Stimulated activated CD8-positive, alpha-beta memory T cell treated with anti-CD3 and anti-CD28 coated beads, Interleukin-15, amount 100 ng/mL, for 4 hours (primary cell): Measurements from ENCODE around the gene MAPK8IP3.
"Not testable (repeated sequence)": the region's sequence is repeated elsewhere in the genome, so short reads cannot be mapped to it uniquely, and the experiment has no call there.

Experiments
- DNase-seq, 2 donors: peaks; one replicate each; pipeline ENCODE4 v3.0.0-alpha.2; 2020; ENCODE audit warnings: low read depth in 2 of 2

Gene MAPK8IP3

DNA sequence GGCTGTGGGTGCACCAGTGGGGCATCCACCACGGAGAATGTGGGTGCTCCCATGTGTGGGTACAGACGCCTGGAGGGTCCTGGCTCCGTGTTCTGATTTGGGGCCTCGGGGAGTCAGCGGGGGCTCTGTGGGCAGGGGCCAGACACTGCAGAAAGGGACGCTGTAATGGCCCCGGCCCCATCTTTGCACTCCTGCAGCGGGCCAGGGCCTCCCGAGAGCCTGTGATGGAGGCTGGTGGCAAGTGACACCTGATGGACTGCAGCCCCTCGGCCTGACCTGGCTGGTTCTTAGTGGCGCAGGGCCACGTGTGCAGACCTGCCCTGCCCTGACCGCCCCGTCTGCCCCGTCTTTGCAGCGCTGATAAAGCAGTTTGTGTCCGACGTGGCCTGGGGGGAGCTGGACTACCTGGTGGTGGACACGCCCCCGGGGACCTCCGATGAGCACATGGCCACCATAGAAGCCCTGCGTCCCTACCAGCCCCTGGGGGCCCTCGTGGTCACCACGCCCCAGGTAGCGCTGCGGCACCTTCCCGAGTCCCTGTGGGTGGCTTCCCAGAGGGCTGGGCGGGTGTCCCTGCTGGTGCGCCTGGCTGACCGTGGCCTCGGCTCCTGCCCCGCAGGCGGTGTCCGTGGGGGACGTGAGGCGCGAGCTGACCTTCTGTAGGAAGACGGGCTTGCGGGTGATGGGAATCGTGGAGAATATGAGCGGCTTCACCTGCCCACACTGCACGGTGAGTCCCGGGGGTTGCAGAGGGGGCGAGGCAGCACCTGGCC is 81.5 kb downstream of the MAPK8IP3 start:
- DNase-seq = no peak

- no peak for DNase-seq
These were observed 82.2 kb downstream of the MAPK8IP3 start for GRCh38 chr16:1788095-1788707.

- DNase-seq = no peak
These were observed 82.7 kb downstream of the MAPK8IP3 start for GRCh38 chr16:1788708-1789100.

- no peak for DNase-seq
These were observed 83.6 kb downstream of the MAPK8IP3 start for GRCh38 chr16:1789643-1790045.

- DNase-seq = no peak
These were observed 84.2 kb downstream of the MAPK8IP3 start for GRCh38 chr16:1790261-1790610.

DNA sequence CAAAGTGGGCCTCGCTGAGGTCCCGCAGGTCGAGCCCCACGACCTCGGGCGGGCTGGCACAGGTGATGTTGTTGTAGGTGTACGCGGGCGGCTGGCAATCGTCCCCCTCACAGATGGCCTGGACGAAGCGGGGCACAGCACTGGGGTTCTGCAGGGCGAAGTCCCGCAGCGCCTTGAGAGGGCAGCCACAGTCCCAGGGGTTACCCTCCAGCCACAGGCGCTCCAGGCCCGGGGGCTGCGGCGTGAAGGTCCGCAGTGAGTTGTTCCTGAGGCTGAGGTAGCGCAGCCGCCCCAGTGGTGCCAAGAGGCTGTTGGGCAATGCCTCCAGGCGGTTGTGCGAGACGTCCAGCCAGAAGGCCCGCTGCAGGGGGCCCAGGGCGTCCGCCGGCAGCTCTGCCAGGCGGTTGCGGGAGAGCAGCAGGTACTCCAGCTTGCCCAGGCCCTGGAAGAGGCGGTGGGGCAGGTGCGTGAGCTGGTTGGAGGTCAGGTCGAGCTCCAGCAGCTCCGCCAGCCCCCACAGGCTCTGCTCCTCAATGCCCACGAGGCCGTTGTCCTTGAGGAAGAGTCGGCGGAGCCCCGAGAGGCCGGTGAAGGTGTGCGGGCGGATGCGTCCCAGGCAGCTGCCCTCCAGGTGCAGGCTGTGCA is 84.7 kb downstream of the MAPK8IP3 start:
- DNase-seq = no peak

DNA sequence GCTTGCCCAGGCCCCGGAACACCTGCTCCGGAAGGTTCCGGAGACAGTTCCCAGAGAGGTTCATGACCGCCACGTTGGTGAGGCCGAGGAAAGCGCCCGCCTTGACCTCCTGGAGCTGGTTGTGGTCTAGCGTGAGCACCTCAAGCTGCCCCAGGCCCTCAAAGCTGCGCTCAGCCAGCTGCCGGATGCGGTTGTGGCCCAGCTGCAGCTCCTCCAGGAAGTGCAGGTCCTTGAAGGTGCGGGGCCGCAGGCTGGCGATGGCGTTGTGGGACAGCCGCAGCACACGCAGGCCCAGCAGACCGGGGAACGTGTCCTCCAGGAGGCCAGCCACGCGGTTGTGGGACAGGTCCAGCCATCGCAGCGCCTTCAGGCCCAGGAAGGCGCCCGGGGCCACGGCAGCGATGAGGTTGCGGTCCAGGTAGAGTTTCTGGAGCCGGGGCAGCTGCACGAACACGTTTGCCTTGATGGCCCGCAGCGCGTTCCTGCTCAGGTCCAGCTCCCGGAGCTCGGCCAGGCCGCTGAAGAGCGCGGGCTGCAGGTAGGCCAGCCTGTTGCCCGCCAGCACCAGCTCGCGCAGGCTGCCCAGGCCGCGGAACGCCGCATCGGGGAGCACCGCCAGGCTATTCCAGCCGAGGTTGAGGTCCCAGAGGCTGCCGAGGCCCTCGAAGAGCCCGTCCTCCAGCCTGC is 85.4 kb downstream of the MAPK8IP3 start:
- DNase-seq = no peak

GRCh38 chr16:1791943-1792812 is 86.2 kb downstream of the MAPK8IP3 start:
- DNase-seq = no peak

GRCh38 chr16:1792836-1793577 is 87.0 kb downstream of the MAPK8IP3 start:
- DNase-seq = no peak

GRCh38 chr16:1793578-1794220 is 87.7 kb downstream of the MAPK8IP3 start, which contains the start of gene IGFALS:
TSS of gene IGFALS (minus strand) at chr16:1793705. CDS start at chr16:1793652, 53 bp downstream.
- DNase-seq = no peak

GRCh38 chr16:1794221-1794871 is 88.4 kb downstream of the MAPK8IP3 start:
- DNase-seq = no peak

- no peak for DNase-seq
These were observed 89.1 kb downstream of the MAPK8IP3 start for GRCh38 chr16:1794908-1795666.

DNA sequence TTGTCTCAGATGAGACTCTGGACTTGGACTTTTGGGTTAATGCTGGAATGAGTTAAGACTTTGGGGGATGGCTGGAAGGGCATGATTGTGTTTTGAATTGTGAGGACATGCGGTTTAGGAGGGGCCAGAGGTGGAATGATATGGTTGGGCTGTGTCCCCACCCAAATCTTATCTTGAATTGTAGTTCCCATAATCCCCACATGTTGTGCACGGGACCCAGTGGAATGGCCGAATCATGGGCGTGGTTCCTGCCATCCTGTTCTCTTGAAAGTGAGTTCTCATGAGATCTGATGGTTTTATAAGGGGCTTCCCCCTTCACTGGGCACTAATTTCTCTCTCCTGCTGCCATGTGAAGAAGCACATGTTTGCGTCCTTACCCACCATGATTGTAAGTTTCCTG is 93.3 kb downstream of the MAPK8IP3 start:
- not testable (repeated sequence) for DNase-seq

- no peak for DNase-seq
These were observed 94.7 kb downstream of the MAPK8IP3 start for GRCh38 chr16:1800701-1801100.

GRCh38 chr16:1807626-1808025 is 101.6 kb downstream of the MAPK8IP3 start:
- no peak for DNase-seq

DNA sequence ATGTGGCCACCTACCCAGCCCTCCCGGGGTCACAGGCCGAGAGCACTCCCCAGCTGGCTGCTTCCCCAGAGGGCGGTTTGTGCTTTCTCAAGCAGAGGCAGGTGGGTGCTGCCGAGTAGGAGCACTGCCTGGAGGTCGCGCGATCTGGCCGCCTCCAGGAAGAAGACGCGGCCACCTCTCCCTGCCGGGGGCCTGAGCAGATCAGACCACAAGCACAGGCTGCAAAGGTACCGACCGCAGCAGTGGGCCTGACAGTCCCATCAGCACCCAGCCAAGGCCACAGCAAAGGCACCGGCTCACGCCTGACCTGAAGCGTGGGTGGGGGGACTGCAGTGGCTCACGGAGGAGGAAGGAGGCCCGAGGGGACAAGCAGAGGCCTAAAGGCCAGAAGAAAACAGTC is 102.7 kb downstream of the MAPK8IP3 start:
- no peak for DNase-seq

DNA sequence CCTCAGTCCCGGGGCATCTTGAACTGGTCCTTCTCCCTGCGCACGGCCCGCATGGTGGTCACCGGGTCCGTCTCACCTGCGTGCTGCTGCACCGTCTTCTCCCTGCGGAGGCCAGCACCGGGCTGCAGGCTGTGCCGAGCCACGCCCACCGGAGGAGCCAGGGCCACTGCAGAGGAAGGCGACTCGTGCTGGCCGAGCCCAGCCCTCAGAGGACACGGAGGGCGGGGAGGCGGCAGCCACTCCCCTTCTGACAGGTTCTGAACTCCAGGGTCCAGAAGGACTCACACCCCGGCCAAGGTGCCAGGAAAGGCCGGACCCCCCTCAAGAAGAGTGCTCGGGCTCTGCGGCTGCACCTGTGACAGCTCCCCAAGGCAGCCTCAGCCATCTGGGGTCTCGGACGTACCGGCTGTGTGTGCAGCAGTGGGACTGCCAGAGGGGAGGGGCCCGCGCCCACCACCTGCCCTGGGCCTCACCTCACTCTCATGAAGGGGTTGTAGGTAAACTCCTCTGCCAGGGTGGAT is 103.3 kb downstream of the MAPK8IP3 start:
- DNase-seq = no peak

DNA sequence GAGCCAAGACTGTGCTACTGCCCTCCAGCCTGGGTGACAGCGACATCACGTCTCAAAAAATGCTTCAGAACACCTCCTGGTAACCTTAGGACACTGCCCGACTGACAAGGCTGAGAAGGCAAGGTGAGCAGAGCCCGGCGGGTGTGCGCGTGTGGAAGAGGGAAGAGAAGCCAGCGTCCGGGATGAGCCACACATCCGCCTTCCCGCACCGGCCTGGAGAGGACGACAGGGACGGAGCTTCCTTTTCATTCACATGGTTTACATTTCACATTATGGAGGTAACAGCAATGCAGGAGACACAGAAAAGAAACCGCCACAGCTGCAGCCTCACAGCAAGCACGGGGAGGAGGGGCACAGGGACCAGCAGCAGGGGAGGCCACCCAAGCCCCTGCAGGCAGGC is 104.1 kb downstream of the MAPK8IP3 start:
- DNase-seq = no peak

DNA sequence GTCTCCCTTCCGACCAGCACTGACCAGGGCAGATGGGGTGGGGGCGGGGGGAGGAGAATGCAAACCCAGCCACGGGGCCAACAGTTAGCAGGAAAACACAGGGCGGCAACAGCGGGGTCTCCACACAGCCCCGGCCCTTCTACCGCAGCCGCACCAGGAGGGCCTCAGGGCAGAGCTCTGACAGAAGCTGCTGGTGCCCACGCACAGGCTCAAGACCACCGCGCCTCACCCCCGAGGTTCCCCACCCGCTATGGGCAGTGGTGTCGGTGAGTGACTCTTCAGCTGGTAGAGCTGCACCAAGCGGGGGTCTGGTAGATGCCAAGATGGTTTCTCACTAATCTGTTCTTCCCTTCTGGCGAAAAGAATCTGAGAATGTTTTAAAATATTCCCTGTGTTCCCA is 104.5 kb downstream of the MAPK8IP3 start:
- no peak for DNase-seq
